HuH-7.5 (cell line): ENCODE measurements around the gene DIPK1B.
"Not testable (repeated sequence)": the region's sequence is repeated elsewhere in the genome, so short reads cannot be mapped to it uniquely, and the experiment has no call there.

Experiments used
- DNase-seq: peaks from one replicate; pipeline ENCODE4 v3.0.0; 2011; ENCODE audit warnings: low spot score

Gene DIPK1B

DNA sequence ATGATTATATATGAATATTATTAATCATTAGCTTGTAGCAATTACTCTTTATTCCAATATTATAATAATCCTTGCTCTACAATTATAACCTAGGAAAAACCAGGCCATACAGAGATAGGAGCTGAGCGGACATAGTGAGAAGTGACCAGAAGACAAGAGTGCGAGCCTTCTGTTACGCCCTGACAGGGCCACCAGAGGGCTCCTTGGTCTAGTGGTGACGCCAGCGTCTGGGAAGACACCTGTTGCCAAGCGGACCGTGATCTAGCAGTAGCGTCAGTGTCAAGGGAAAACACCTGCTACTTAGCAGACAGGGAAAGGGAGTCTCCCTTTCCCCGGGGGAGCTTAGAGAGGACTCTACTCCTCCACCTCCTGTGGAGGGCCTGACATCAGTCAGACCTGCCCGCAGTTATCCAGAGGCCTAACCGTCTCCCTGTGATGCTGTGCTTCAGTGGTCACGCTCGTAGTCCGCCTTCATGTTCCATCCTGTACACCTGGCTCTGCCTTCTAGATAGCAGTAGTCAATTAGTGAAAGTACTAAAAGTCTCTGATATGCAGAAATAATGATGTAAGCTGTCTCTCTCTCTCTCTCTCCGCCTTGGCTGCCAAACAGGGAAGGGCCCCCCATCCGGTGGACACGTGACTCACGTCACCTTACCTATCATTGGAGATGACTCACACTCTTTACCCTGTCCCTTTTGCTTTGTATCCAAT is 54.2 kb downstream of the DIPK1B start:
- DNase-seq, result not testable (repeated sequence)

DNA sequence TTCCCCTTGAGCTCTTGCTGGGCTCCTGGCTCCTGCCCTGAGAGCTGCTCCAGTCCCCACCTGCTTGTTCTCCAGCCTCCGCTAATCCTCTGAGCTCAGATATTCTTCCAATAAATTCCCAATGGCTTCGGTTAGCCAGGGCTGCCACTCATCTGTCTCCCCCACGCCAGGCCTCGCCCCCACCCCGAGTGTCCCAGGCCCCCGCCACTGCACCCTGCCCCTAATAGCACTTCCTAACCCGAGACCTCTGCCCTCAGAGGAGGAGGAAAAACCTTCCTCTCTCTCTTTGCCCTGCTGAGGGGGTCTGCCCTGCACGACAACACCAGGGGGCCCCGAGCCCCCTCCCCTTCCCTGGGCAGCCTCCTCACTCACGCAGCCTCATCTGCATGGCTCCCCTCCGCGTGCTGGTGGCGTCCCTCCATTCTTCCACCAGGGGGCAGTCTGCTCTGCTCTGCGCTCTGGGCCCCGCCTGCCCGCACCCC is 57.4 kb downstream of the DIPK1B start:
- peak; percentile 80 for DNase-seq

DNA sequence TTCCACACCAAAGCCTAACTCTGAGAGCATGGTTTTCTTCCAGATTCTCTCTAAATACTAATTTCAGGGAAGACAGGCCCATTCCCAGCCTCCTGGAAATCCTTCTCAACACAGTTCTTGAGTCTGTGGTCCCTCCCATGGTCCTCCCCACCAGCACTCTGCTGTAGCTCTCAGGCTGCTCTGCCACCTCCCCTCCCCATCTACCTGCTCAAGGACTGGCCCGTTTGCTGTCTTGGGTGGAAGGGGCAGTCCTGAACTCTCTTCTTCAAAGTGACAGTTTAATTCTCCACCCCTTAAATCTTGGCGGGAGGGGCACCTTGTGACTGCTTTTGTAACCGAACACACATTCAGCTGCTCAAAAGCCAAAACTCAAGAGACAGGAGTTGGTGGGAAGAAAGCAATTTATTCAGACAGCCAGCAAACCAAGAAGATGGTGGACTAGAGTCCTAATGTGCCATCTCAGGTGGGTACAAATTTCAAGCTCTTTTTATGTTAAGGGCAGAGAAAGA is 59.6 kb downstream of the DIPK1B start:
- DNase-seq, result no peak

DNA sequence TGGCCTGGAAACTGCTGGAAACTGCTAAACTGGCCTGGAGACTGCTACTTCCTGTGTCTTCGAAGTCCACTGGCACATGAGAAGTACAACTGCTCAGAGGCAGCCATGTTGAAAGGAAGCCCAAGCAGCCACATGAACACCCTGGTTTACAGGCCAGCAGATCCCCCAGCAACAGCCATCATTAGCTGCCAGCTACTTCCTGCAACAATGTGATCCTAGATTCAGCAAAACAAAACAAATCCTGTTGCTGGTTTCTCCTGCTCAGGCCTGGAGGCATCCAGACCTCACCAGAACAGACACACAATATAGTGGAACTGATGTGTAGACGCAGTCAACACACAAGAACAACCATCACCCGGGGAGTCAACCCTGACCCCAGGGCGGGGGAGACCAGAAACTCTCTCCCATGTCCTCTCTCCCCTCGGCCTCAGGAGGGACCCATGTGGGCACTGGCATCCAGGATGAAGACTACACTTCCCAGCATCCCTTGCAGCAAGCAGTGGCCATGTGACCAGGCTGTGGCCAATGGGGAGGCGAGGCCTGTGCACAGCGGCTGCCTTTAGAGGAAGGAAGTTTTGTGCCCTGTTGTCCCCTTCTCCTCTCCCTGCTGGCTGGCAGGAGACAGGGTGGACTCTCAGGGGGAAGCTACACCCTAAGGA is 61.1 kb downstream of the DIPK1B start:
- no peak for DNase-seq
